K562 (cell line): ENCODE results near the gene ITGA1. TPM values are rescaled to one million over a fixed set of nuclear protein-coding genes. Genes with fewer than 3 reads are reported as not detected.

Experiments used
- CBX3 ChIP-seq, 2 experiments: IDR thresholded peaks; 1 replicate in 1 of 2; 2 replicates in 1 of 2; pipeline ENCODE4 v1.6.1; 2012; ENCODE audit warnings: inconsistent platforms in 2 of 2, low read length in 2 of 2, borderline replicate concordance in 1 of 2, control low read depth in 1 of 2
- CTBP1 ChIP-seq: fragments of 450-650 bp; IDR thresholded peaks from 2 replicates; pipeline ENCODE4 v1.6.1; 2016; ENCODE audit warnings: borderline replicate concordance
- REST ChIP-seq, 2 experiments: fragments of 450-650 bp; formaldehyde crosslinking in 1 of 2; IDR thresholded peaks; 2 replicates each; pipeline versions ENCODE4 v1.4.0 to v1.6.1; 2014 to 2020; ENCODE audit warnings: mild to moderate bottlenecking in 2 of 2, borderline replicate concordance in 1 of 2, low read depth in 1 of 2
- TFAP4 ChIP-seq: sonication (generic); formaldehyde crosslinking; IDR thresholded peaks from 2 replicates; pipeline ENCODE4 v1.8.0; 2022; ENCODE audit warnings: missing genetic modification reagents, mild to moderate bottlenecking, moderate library complexity, borderline replicate concordance
- ZC3H8 ChIP-seq: fragments of 450-650 bp; IDR thresholded peaks from 2 replicates; pipeline ENCODE4 v1.6.1; 2017
- ZNF785 ChIP-seq: fragments of 250-450 bp; sonication (Bioruptor Pico); IDR thresholded peaks from 2 replicates; pipeline ENCODE4 v1.4.0; 2020; ENCODE audit warnings: mild to moderate bottlenecking
- polyA plus RNA-seq, 8 experiments: library from polyadenylated mRNA; depleted of rRNA in 4 of 8; stranded (reverse) in 5 of 8; unstranded in 3 of 8; fragments of >200 nt; fragmentation: Nextera tagmentation in 2 of 8; fragmentation: Illumina TruSeq in 1 of 8; extraction: Ambion mirVana in 2 of 8; extraction: Trizol in 1 of 8; gene quantifications; 2 replicates each; pipeline versions ENCODE4 v1.2.1 to v1.2.3, GENCODE V29; 2011 to 2014; ENCODE audit warnings: inconsistent platforms in 1 of 8, missing spikeins in 1 of 8
- total RNA-seq, 7 experiments: library from RNA; depleted of rRNA in 6 of 7; stranded (reverse); fragments of >200 nt in 6 of 7; fragmentation: Illumina TruSeq in 2 of 7; extraction: Trizol in 2 of 7; gene quantifications; 2 replicates each; pipeline versions ENCODE4 v1.2.1 to v1.2.3, GENCODE V29; 2011 to 2021; ENCODE audit warnings: low replicate concordance in 1 of 7
- TF ChIP-seq, protein P1 (sequence below): fragments of 250-450 bp; sonication (Bioruptor Pico); IDR thresholded peaks from 2 replicates; pipeline ENCODE4 v1.9.0; 2021; ENCODE audit warnings: mild to moderate bottlenecking, inconsistent platforms

Gene ITGA1
- total and polyA plus RNA-seq, 9 of the 15 experiments (the other 6 are each of a cell fraction or from before 2014, with no cell fraction given), result 0.04 to 0.22 TPM; not detected in 7

GRCh38 chr5:52999344-52999949 lies 211.7 kb downstream of the ITGA1 start (continued):
- TF ChIP-seq REST (IDR thresholded peaks at IDR 0.05; ENCODE audit: borderline replicate concordance), result no peak
- TF ChIP-seq REST (CRISPR knock-in tag; IDR thresholded peaks at IDR 0.05; ENCODE audit: low read depth), result no peak
- TF ChIP-seq, protein P1, sequence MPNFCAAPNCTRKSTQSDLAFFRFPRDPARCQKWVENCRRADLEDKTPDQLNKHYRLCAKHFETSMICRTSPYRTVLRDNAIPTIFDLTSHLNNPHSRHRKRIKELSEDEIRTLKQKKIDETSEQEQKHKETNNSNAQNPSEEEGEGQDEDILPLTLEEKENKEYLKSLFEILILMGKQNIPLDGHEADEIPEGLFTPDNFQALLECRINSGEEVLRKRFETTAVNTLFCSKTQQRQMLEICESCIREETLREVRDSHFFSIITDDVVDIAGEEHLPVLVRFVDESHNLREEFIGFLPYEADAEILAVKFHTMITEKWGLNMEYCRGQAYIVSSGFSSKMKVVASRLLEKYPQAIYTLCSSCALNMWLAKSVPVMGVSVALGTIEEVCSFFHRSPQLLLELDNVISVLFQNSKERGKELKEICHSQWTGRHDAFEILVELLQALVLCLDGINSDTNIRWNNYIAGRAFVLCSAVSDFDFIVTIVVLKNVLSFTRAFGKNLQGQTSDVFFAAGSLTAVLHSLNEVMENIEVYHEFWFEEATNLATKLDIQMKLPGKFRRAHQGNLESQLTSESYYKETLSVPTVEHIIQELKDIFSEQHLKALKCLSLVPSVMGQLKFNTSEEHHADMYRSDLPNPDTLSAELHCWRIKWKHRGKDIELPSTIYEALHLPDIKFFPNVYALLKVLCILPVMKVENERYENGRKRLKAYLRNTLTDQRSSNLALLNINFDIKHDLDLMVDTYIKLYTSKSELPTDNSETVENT (CRISPR knock-in tag), result no peak
- no peak for TF ChIP-seq ZNF785 (CRISPR knock-in tag)
- TF ChIP-seq CBX3 (IDR thresholded peaks at IDR 0.05; ENCODE audit: borderline replicate concordance in 1 of 2, low read length in 2 of 2), result no peak
- TF ChIP-seq ZC3H8, result no peak
- no peak for TF ChIP-seq TFAP4 (CRISPR knock-in tag)
- no peak for TF ChIP-seq CTBP1
